HL-60/S4 treated with phorbol 12-myristate 13-acetate at 8.2 ng/mL for 4 days and 3 days (cell line): Measurements from ENCODE around the gene HNRNPUL2.

Experiments
- in situ Hi-C: fragments of 300-500 bp; cut with MboI; formaldehyde crosslinking; loops from 2 replicates; pipeline ENCODE4 v1.15.0; 2022; ENCODE audit warnings: low sequenced_read_pairs

Gene HNRNPUL2

DNA sequence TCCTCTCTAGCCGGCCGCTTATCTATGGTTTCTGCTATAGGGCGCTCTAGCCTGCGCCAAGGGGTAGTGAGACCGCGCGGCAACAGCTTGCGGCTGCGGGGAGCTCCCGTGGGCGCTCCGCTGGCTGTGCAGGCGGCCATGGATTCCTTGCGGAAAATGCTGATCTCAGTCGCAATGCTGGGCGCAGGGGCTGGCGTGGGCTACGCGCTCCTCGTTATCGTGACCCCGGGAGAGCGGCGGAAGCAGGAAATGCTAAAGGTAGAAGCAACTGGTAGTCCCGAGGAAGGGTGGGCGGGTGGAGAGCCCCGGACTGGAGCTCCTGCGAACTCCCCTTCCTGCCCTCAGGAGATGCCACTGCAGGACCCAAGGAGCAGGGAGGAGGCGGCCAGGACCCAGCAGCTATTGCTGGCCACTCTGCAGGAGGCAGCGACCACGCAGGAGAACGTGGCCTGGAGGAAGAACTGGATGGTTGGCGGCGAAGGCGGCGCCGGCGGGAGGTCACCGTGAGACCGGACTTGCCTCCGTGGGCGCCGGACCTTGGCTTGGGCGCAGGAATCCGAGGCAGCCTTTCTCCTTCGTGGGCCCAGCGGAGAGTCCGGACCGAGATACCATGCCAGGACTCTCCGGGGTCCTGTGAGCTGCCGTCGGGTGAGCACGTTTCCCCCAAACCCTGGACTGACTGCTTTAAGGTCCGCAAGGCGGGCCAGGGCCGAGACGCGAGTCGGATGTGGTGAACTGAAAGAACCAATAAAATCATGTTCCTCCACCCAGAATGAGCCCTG is 55.5 kb downstream of the HNRNPUL2 start, which contains the start of the genes LBHD1 and UQCC3:
TSS of gene LBHD1 (minus strand) at position 660 of the 782 bp plus-strand sequence. CDS start 2,236 bp downstream, outside the sequence.
TSS of gene UQCC3 (plus strand) at position 66 of the 782 bp plus-strand sequence. CDS start at position 139, 73 bp downstream.
- in situ Hi-C loops = no loop called here

DNA sequence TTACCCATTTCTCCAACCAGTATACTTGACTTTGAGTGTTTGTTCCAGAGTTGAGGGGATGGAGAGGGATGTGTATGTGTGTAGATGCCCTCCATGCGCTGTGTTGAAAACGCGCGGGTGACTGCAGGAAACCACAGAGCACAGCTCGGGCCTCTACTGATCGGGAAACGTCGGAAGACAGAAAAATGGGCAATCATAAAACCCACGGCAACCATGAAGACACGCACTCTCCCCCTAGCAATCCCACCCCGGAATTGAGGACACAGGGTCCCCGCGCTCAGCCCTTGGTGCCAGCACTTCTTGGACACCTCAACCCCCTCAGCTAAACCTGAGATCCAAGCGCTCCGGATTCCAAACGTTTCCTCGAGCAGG is 56.0 kb downstream of the HNRNPUL2 start:
- in situ Hi-C loops = no loop called here

DNA sequence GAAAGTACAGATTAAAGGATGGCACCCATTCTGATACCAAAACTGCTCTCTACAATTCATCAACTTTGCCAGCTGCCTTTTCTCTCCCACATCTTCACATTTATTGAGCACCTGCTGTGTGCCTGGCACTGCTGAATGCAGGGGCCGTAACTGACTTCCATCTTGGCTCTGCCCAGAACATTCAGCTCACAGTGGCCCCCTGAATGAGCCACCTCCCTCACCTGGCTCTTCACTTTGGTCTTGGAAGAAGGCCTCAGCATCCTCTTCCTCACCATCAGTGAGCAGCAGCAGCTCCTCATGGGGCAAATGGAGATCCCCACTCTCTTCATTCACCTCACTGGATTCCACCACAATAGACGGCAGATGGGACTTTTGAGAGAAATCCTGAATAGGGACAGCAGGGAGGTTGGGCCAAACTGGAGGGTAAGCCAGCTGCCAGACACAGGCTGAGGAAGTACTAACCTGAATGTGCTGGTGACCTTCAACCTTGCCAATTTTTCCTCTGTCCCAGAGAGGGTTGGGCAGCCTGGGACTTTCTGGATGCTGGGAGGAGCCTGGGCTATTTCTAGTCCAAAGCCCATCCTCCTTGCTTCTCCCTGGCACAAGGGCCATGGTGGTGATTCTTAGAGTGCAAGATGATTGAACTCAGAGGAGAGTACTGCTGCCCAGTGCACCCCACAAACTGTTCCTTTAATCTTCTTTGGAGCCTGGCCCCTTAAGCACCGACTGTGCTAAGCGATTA is 57.7 kb downstream of the HNRNPUL2 start:
- in situ Hi-C loops = no loop called here

DNA sequence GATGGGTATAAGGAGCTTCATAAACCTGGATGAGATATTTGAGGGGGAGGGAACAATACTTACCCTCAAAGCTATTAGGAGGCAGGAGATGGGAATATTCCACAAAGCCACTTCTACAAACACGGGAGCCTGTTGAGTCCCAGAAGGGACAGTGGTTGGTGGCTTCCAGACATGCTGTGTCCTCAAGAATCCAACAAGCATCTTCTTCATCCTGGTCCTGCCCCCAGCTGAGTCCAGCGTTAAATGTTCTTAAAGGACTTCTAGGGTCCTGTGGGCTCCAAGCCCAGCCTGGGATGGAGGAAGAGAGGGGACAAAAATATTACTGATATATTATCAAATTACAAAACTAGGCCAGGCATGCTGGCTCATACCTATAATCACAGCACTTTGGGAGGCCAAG is 59.8 kb downstream of the HNRNPUL2 start:
- in situ Hi-C loops = no loop called here

DNA sequence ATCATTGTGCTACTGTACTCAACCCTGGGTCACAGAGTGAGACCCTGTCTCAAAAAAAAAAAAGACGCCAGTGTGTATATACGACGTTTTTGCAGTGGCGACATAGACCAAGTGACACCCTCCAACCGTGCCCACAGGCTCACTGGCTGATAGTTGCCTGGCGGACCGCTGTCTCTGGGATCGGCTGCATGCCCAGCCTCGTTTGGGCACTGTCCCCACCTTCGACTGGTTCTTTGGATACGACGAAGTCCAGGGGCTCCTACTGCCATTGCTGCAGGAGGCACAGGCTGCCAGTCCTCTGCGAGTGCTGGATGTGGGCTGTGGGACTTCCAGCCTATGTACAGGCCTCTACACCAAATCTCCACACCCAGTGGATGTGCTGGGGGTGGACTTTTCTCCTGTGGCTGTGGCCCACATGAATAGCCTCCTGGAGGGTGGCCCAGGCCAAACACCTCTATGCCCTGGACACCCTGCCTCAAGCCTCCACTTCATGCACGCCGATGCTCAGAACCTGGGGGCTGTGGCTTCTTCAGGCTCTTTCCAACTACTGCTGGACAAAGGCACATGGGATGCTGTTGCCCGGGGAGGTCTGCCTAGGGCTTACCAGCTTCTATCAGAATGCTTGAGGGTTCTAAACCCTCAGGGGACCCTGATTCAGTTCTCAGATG is 60.9 kb downstream of the HNRNPUL2 start:
- in situ Hi-C loops = no loop called here

DNA sequence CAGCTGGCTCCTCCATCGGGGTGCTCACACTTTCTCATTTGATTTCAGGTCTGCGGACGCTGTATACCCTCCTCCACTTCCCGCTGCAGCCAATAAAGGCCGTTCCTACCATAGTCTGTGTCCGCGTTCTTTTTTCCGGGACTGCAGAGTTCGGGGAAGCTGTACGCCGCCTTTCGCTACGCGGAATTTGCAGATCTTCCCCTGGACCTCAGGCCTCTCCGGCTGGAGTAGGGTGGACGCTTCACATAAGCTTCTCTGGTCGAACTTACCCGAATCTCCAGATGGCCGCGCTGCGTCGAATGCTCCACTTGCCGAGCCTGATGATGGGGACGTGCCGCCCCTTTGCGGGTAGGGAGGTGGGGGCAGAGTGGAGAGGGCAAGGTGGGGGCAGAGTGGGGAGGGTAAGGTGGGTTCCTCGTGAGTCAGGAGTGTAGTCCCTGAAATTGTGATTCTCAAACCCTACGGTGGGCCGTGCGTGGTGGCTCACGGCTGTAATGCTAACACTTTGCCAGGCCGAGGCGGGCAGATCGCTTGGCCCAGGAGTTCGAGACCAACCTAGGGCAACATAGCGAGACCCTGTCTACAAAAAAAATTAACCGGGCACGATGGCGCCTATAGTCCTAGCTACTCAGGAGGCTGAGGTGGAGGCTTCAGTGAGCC is 61.5 kb downstream of the HNRNPUL2 start:
- in situ Hi-C loops = no loop called here

DNA sequence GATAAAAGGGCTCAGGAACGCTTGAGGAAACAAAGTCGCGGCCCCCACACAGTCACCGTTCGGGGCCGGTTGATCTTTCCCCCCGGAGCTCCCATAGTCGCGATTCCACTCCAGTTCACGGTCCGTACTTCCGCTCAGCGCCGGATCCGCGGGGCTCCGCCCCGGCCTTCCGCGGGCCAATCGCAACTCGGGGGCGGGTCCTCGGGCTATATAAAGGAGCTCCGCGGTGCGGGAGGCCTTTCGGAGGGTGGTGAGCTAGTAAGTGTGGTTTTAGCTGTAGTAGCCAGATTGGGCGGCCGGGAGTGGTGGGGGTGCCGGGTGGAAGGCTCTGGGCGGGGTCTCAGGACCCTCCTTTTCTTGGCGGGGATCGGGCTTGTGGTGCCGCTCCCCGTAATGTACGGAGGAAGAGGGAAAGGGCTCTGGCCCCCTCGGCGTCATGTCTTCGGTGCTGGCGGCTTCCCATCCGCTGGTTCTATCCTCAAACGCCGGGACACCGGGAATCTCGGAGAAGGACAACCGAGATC is 62.1 kb downstream of the HNRNPUL2 start, which contains the start of the genes C11orf98 and CSKMT:
TSS of gene C11orf98 (minus strand) at position 136 of the 524 bp plus-strand sequence. CDS start at position 95, 41 bp downstream.
TSS of gene CSKMT (plus strand) at position 238 of the 524 bp plus-strand sequence. CDS start 568 bp downstream, outside the sequence.
- in situ Hi-C loops = no loop called here

DNA sequence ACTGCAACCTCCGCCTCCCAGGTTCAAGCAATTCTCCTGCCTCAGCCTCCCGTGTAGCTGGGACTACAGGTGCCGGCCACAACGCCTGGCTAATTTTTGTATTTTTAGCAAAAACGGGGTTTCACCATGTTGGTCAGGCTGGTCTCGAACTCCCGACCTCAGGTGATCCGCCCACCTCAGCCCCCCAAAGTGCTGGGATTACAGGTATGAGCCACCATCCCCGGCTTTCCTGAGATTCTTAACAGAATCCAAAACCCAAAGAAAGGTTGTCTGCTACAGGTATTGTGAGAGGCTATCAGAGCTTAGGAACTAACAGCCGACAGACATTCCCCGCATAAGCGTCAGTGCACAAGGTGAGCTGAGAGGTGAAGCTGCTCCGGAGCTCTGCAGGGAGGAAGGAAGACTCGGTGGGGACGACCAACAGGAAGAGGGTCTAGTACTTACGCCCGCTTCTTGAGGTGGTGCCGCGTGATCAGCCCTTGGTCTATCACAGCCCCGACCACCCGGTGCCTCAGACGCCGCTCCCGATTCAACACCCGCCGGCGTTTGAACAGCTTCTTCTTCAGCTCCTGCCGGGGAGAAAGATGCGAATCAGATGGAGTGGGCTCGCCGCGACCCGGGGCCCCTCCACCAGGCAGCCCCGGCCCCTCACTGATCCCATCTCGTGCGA is 62.7 kb downstream of the HNRNPUL2 start:
- in situ Hi-C loops = no loop called here
